Measurements from ENCODE around the gene MEN1. TPM values are rescaled to one million over a fixed set of nuclear protein-coding genes. Genes with fewer than 3 reads are reported as not detected.

MEN1 gene
- total and polyA plus RNA-seq, 9 of the 15 experiments (the other 6 are each of a cell fraction or from before 2014, with no cell fraction given): 3.4 to 57.2 (median 19.3) TPM

DNA sequence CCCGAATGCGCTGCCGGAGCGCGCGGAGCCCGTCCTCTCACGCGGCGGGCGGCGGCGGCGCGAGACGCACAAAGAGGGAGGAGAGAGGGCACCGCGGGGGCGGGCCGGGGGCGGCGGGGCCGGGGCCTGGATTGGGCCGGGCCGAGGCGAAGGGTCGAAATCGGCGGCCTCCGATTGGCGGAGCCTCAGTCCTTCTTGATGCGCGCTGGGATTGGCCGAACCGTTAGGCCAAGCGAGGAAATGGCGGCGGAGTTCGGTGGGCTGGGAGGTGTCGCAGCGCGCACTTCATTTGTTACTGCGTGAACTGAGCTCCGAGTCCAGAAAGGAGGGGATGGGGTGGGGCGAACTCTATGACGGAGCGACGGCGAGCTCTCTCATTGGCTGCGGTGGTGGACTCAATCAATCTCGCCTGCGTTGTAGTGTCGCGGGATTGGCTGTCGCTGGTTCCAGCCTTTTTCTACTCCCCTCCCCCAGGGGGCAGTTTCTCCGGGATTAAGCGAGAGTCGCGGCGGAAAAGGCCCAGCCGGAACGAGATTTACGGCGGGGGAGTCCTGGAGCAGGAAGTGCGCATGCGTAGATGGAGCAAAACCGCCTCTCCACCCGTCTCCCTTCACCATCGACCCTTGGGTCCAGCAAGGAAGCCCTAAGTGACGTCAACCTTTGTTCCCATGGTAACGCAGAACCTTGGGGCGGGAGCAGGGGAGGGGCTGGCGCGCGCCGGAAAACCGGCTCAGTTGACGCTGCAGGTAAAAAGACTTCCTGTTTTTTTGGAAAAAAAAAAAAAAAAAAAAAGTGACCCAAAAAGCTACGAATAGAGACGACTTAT lies 31.7 kb downstream of the MEN1 start, which contains the start of gene SF1 (continued):
- TF ChIP-seq ATF2 (CRISPR knock-in tag; IDR thresholded peaks at IDR 0.05) (no peak), ARHGAP35 (IDR thresholded peaks at IDR 0.05; ENCODE audit: partially characterized antibody) (peak; percentile 92), CREB5 (CRISPR knock-in tag; IDR thresholded peaks at IDR 0.05) (no peak), ELF1 (tag; IDR thresholded peaks at IDR 0.05) (peak; percentile 92), EWSR1 (IDR thresholded peaks at IDR 0.05; ENCODE audit: borderline replicate concordance, low read depth, partially characterized antibody) (no peak), YY1 (IDR thresholded peaks at IDR 0.05; ENCODE audit: borderline replicate concordance in 1 of 3, control insufficient read depth in 1 of 3, extremely low read depth in 1 of 3, insufficient read depth in 3 of 3, insufficient read length in 1 of 3, insufficient replicate concordance in 2 of 3, low read depth in 1 of 3, low read length in 2 of 3) (peak; percentile 53 to 93 (median 86)), ZC3H8 (IDR thresholded peaks at IDR 0.05) (no peak), MAFG (tag; conservative IDR thresholded peaks at IDR 0.05) (no peak), NFIX (CRISPR knock-in tag; IDR thresholded peaks at IDR 0.05; ENCODE audit: low read depth) (no peak), PML (IDR thresholded peaks at IDR 0.05; ENCODE audit: low read length) (0 out of 2 replicates have a peak, but pooled peaks have one; percentile 12), HDAC3 (IDR thresholded peaks at IDR 0.05; ENCODE audit: borderline replicate concordance, partially characterized antibody) (no peak), HIVEP1 (CRISPR knock-in tag; IDR thresholded peaks at IDR 0.05) (no peak), HDAC2 (IDR thresholded peaks at IDR 0.05) (peak; percentile 83), THAP12 (CRISPR knock-in tag; IDR thresholded peaks at IDR 0.05) (no peak), ZNF589 (CRISPR knock-in tag; IDR thresholded peaks at IDR 0.05; ENCODE audit: low read depth) (no peak; the same call in 1 of the 2 replicates), EP300 (IDR thresholded peaks at IDR 0.05; ENCODE audit: low read length) (peak; percentile 54), ZNF184 (CRISPR knock-in tag; IDR thresholded peaks at IDR 0.05) (no peak), MAFK (IDR thresholded peaks at IDR 0.05; ENCODE audit: low read length) (no peak)
- TF ChIP-seq, protein P1, sequence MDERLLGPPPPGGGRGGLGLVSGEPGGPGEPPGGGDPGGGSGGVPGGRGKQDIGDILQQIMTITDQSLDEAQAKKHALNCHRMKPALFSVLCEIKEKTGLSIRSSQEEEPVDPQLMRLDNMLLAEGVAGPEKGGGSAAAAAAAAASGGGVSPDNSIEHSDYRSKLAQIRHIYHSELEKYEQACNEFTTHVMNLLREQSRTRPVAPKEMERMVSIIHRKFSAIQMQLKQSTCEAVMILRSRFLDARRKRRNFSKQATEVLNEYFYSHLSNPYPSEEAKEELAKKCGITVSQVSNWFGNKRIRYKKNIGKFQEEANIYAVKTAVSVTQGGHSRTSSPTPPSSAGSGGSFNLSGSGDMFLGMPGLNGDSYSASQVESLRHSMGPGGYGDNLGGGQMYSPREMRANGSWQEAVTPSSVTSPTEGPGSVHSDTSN (CRISPR knock-in tag; IDR thresholded peaks at IDR 0.05; ENCODE audit: low read depth): no peak
- TF ChIP-seq, protein P1 (tag; conservative IDR thresholded peaks at IDR 0.05; ENCODE audit: low read depth): peak; percentile 89
